K562 (cell line): ENCODE results near the gene GPR157. TPM values are rescaled to one million over a fixed set of nuclear protein-coding genes. Genes with fewer than 3 reads are reported as not detected.

ENCODE experiments used
- ATAC-seq: fragments of 200-7000 bp; cut with Tn5 transposase; 3 replicates; pipeline ENCODE4 v1.9.1; 2020; ENCODE audit warnings: moderate library complexity
- BruUV-seq: library from RNA; stranded (reverse); fragments of 400-500 nt; replicated peaks from 2 replicates; lab custom pipeline; 2021; lab: Mats Ljungman, UMichigan
- CTCF ChIA-PET: fragments of 300-600 bp; formaldehyde crosslinking; extraction: SDS; loops from one replicate; lab custom pipeline; 2021; ENCODE audit warnings: low intra/inter-chr PET ratio; lab: Yijun Ruan, JAX
- POLR2A ChIA-PET: fragments of 300-600, 350-650 bp; sonication (Branson Sonifier 250); formaldehyde crosslinking; extraction: SDS; loops from one replicate; lab custom pipeline; 2021; ENCODE audit warnings: antibody characterized with exemption, inconsistent platforms; lab: Yijun Ruan, JAX
- DNase-seq, 4 experiments: peaks; one replicate each; pipeline versions ENCODE4 v3.0.0 to v3.0.0-alpha.2; 2011 to 2018; ENCODE audit warnings: low spot score in 3 of 4, mixed read lengths in 3 of 4; ENCODE audit errors: extremely low read depth in 1 of 4
- FAIRE-seq: peaks from 2 replicates; lab custom pipeline; 2011; peaks lifted over from hg19 to GRCh38; lab: Jason Lieb, UNC
- H2AFZ ChIP-seq: 2 replicates; pipeline ENCODE4 v1.6.0; 2011; ENCODE audit warnings: low read depth, low read length, control low read depth, inconsistent platforms
- H3K27ac ChIP-seq: fragments of 200-600 bp; 3 replicates; pipeline ENCODE4 v1.8.0; 2011; ENCODE audit warnings: low read depth, mild to moderate bottlenecking, control low read depth, inconsistent platforms, low read length, moderate library complexity, mixed read lengths; ENCODE audit errors: extremely low read depth
- H3K27me3 ChIP-seq, 2 experiments: fragments of 300-600 bp in 1 of 2; 2 replicates in 1 of 2; 3 replicates in 1 of 2; pipeline versions ENCODE4 v1.6.0 to v1.8.0; 2011; ENCODE audit warnings: inconsistent platforms in 2 of 2, low read length in 2 of 2, mild to moderate bottlenecking in 1 of 2, mixed read lengths in 1 of 2, moderate library complexity in 1 of 2; ENCODE audit not compliant: control insufficient read depth in 2 of 2, insufficient read depth in 2 of 2
- H3K36me3 ChIP-seq: fragments of 300-600 bp; 3 replicates; pipeline ENCODE4 v1.8.0; 2011; ENCODE audit warnings: mild to moderate bottlenecking, low read length, inconsistent platforms; ENCODE audit not compliant: control insufficient read depth, insufficient read depth
- H3K4me1 ChIP-seq, 2 experiments: fragments of 200-600 bp in 1 of 2; replicated peaks in 1 of 2; 2 replicates in 1 of 2; 3 replicates in 1 of 2; pipeline versions ENCODE4 v1.5.1 to v1.8.0; 2011; ENCODE audit warnings: inconsistent platforms in 2 of 2, low read length in 2 of 2, mild to moderate bottlenecking in 1 of 2, mixed read lengths in 1 of 2, moderate library complexity in 1 of 2; ENCODE audit not compliant: control insufficient read depth in 2 of 2, insufficient read depth in 2 of 2
- H3K4me2 ChIP-seq: 2 replicates; pipeline ENCODE4 v1.6.1; 2011; ENCODE audit warnings: low read length, control low read depth, inconsistent platforms, mixed read lengths; ENCODE audit not compliant: insufficient read depth
- H3K4me3 ChIP-seq: fragments of 200-600 bp; sonication (generic), shearing (Covaris generic); 2 replicates; pipeline ENCODE4 v1.5.1; 2016; ENCODE audit warnings: control low read depth, inconsistent platforms
- H3K79me2 ChIP-seq: fragments of 200-600 bp; 3 replicates; pipeline ENCODE4 v1.8.0; 2011; ENCODE audit warnings: low read length, inconsistent platforms; ENCODE audit not compliant: control insufficient read depth, insufficient read depth
- H3K9ac ChIP-seq, 2 experiments: 2 replicates each; pipeline versions ENCODE4 v1.6.0 to v1.6.1; 2011; ENCODE audit warnings: low read depth in 2 of 2, low read length in 2 of 2, control low read depth in 1 of 2, inconsistent platforms in 1 of 2, mild to moderate bottlenecking in 1 of 2, mixed read lengths in 1 of 2; ENCODE audit not compliant: insufficient read depth in 1 of 2
- H3K9me1 ChIP-seq: one replicate; pipeline ENCODE4 v1.6.0; 2011; ENCODE audit warnings: inconsistent platforms, mild to moderate bottlenecking, low read length, moderate library complexity; ENCODE audit not compliant: control insufficient read depth, insufficient read depth
- H3K9me3 ChIP-seq: replicated peaks from 2 replicates; pipeline ENCODE4 v1.5.1; 2011; ENCODE audit warnings: low read depth, low read length, inconsistent platforms; ENCODE audit not compliant: control insufficient read depth, insufficient read depth
- H4K20me1 ChIP-seq: replicated peaks from 2 replicates; pipeline ENCODE4 v1.6.1; 2011; ENCODE audit warnings: low read length, inconsistent platforms, mixed read lengths; ENCODE audit not compliant: control insufficient read depth, insufficient read depth
- ATF6 ChIP-seq: sonication (generic); formaldehyde crosslinking; IDR thresholded peaks from 2 replicates; pipeline ENCODE4 v1.4.0; 2020; ENCODE audit warnings: mild to moderate bottlenecking, missing genetic modification reagents
- CBFA2T3 ChIP-seq: fragments of 450-650 bp; IDR thresholded peaks from 2 replicates; pipeline ENCODE4 v1.6.1; 2017
- CEBPG ChIP-seq, 3 experiments: fragments of 200-800 bp in 1 of 3; sonication (Bioruptor generic) in 1 of 3; sonication (generic) in 1 of 3; formaldehyde crosslinking in 1 of 3; IDR thresholded peaks in 2 of 3; conservative IDR thresholded peaks in 1 of 3; 2 replicates each; pipeline versions ENCODE4 v1.6.1 to v1.8.0; 2016 to 2022; ENCODE audit warnings: missing compliant biosample characterization in 2 of 3, missing genetic modification characterization in 2 of 3, mild to moderate bottlenecking in 1 of 3, missing genetic modification reagents in 1 of 3
- CUX1 ChIP-seq: fragments of 200-800 bp; sonication (Bioruptor generic); IDR thresholded peaks from 2 replicates; pipeline ENCODE4 v1.6.1; 2016; ENCODE audit warnings: missing genetic modification characterization, missing compliant biosample characterization
- HDAC3 ChIP-seq: fragments of 450-650 bp; IDR thresholded peaks from 2 replicates; pipeline ENCODE4 v1.6.1; 2018; ENCODE audit warnings: borderline replicate concordance, mild to moderate bottlenecking, moderate library complexity; ENCODE audit not compliant: partially characterized antibody
- HDAC8 ChIP-seq: fragments of 450-650 bp; IDR thresholded peaks from 2 replicates; pipeline ENCODE4 v1.6.1; 2016; ENCODE audit warnings: mild to moderate bottlenecking, missing genetic modification characterization, moderate library complexity, missing compliant biosample characterization
- PCBP2 ChIP-seq: fragments of 200-400 bp; formaldehyde crosslinking; IDR thresholded peaks from 2 replicates; pipeline ENCODE4 v1.6.1; 2018; ENCODE audit warnings: low read length, low read depth, mild to moderate bottlenecking, moderate library complexity; ENCODE audit not compliant: poor library complexity, severe bottlenecking
- RBM39 ChIP-seq: fragments of 200-400 bp; formaldehyde crosslinking; optimal IDR thresholded peaks from 2 replicates; pipeline ENCODE3; 2018; ENCODE audit warnings: low read depth, low read length
- SMAD2 ChIP-seq: fragments of 150-350 bp; IDR thresholded peaks from 2 replicates; pipeline ENCODE4 v1.6.1; 2014; ENCODE audit warnings: low read depth, mild to moderate bottlenecking, low read length
- SP2 ChIP-seq: IDR thresholded peaks from 2 replicates; pipeline ENCODE4 v1.6.1; 2011; ENCODE audit warnings: mild to moderate bottlenecking, low read depth, low read length, moderate library complexity; ENCODE audit not compliant: poor library complexity, severe bottlenecking; ENCODE audit errors: extremely low read depth
- ZBTB7A ChIP-seq: IDR thresholded peaks from 2 replicates; pipeline ENCODE4 v1.6.1; 2011; ENCODE audit warnings: low read depth, mild to moderate bottlenecking, low read length, moderate library complexity, borderline replicate concordance; ENCODE audit not compliant: control insufficient read depth
- ZNF668 ChIP-seq: fragments of 250-450 bp; sonication (Bioruptor Pico); IDR thresholded peaks from 2 replicates; pipeline ENCODE4 v1.8.0; 2022; ENCODE audit warnings: mild to moderate bottlenecking, inconsistent platforms
- WGBS: fragments of 100-300 bp; shearing (Covaris generic); methylation state at CpG from one replicate; pipeline ENCODE4 v1.1.6; 2016; ENCODE audit warnings: low coverage, mixed read lengths; ENCODE audit not compliant: insufficient coverage; ENCODE audit errors: missing lambda C conversion rate; 5-methylcytosine and 5-hydroxymethylcytosine counted together
- in situ Hi-C: fragments of 300-500 bp; cut with MboI; formaldehyde crosslinking; loops from 4 replicates; pipeline ENCODE4 v1.15.0; 2018; ENCODE audit warnings: inconsistent platforms, mixed read lengths
- intact Hi-C: fragments of 100-400 bp; cut with micrococcal nuclease; formaldehyde crosslinking; loops from 2 replicates; pipeline ENCODE4 v1.14.2; 2022
- polyA plus RNA-seq, 8 experiments: library from polyadenylated mRNA; depleted of rRNA in 4 of 8; stranded (reverse) in 5 of 8; unstranded in 3 of 8; fragments of >200 nt; fragmentation: Nextera tagmentation in 2 of 8; fragmentation: Illumina TruSeq in 1 of 8; extraction: Ambion mirVana in 2 of 8; extraction: Trizol in 1 of 8; gene quantifications; 2 replicates each; pipeline versions ENCODE4 v1.2.1 to v1.2.3, GENCODE V29; 2011 to 2014; ENCODE audit warnings: inconsistent platforms in 1 of 8, missing spikeins in 1 of 8
- total RNA-seq, 7 experiments: library from RNA; depleted of rRNA in 6 of 7; stranded (reverse); fragments of >200 nt in 6 of 7; fragmentation: Illumina TruSeq in 2 of 7; extraction: Trizol in 2 of 7; gene quantifications; 2 replicates each; pipeline versions ENCODE4 v1.2.1 to v1.2.3, GENCODE V29; 2011 to 2021; ENCODE audit warnings: low replicate concordance in 1 of 7

The GPR157 gene
- total and polyA plus RNA-seq, 9 of the 15 experiments (the other 6 are each of a cell fraction or from before 2014, with no cell fraction given): 0.01 to 0.18 (median 0.04) TPM; not detected in 4

GRCh38 chr1:9108056-9108665, 20.7 kb downstream of the GPR157 start:
- CTCF ChIA-PET: interaction anchor here (0.5 kb wide), 1 partner anchor 387 kb away, joined by 3 read pairs; no protein-coding TSS in a partner anchor
- Histone ChIP-seq H3K9ac (no peak overlapping the region), H3K4me2 (no peak overlapping the region), H3K36me3 (no peaks in the 10 kb centered on the region), H3K9me3 (no peaks in the 10 kb centered on the region), H2AFZ (no peak overlapping the region), H3K79me2 (no peaks in the 10 kb centered on the region), H3K27me3 (peaks cover 46 to 85% of the 10 kb centered on the region in 2 experiments), H3K4me3 (no peak overlapping the region), H4K20me1 (peaks cover 29% of the 10 kb centered on the region), H3K9me1 (no peaks in the 10 kb centered on the region), H3K27ac (no peak overlapping the region), H3K4me1 (peaks cover 0 to 4% of the 10 kb centered on the region in 2 experiments; a peak in 1 of 5 replicates)
- DNase-seq (no peak), ATAC-seq (no peak), FAIRE-seq (no peak)
- no TSS peak for BruUV-seq
- 1% methylated on average over 12 of the region's 12 CpGs for WGBS
- in situ Hi-C loops: loop anchor here (5.0 kb wide), 1 partner anchor 89 kb away; no protein-coding TSS in a partner anchor
- POLR2A ChIA-PET: interaction anchor here (0.7 kb wide), 1 partner anchor 167 kb away, joined by 3 read pairs; no protein-coding TSS in a partner anchor
- intact Hi-C loops: no loop called here
- no peak for TF ChIP-seq RBM39
- TF ChIP-seq CUX1: no peak
- no peak for TF ChIP-seq ZNF668
- TF ChIP-seq ZBTB7A: no peak
- no peak for TF ChIP-seq SMAD2
- no peak for TF ChIP-seq SP2
- TF ChIP-seq ATF6 (CRISPR knock-in tag): no peak
- no peak for TF ChIP-seq PCBP2
- TF ChIP-seq HDAC8: no peak
- no peak for TF ChIP-seq HDAC3
- no peak for TF ChIP-seq CEBPG (CRISPR knock-in tag; IDR thresholded peaks at IDR 0.05)
- TF ChIP-seq CEBPG (tag; conservative IDR thresholded peaks at IDR 0.05 in 1 of 2, IDR thresholded peaks at IDR 0.05 in 1 of 2): no peak
- TF ChIP-seq CBFA2T3: no peak
